NCI-H1694 (cell line): Measurements from ENCODE around the gene NBPF12.
"Not testable (repeated sequence)": the region's sequence is repeated elsewhere in the genome, so short reads cannot be mapped to it uniquely, and the experiment has no call there.

Source experiments
- DNase-seq: peaks from one replicate; lab custom pipeline; 2025; lab: John Stamatoyannopoulos, UW

Gene NBPF12

GRCh38 chr1:146972681-146973080 is 34.6 kb downstream of the NBPF12 start:
- DNase-seq: not testable (repeated sequence)

GRCh38 chr1:146985855-146986254 is 47.7 kb downstream of the NBPF12 start:
- not testable (repeated sequence) for DNase-seq

GRCh38 chr1:146986450-146986849 is 48.3 kb downstream of the NBPF12 start:
- DNase-seq: not testable (repeated sequence)

- DNase-seq: not testable (repeated sequence)
Measured at GRCh38 chr1:146987502-146987901, 49.4 kb downstream of the NBPF12 start.

- DNase-seq: not testable (repeated sequence)
Measured at GRCh38 chr1:146989455-146989854, 51.3 kb downstream of the NBPF12 start.

- not testable (repeated sequence) for DNase-seq
Measured at GRCh38 chr1:147008495-147008894, 70.4 kb downstream of the NBPF12 start.

GRCh38 chr1:147026975-147027374 is 88.9 kb downstream of the NBPF12 start:
- not testable (repeated sequence) for DNase-seq

- not testable (repeated sequence) for DNase-seq
Measured at GRCh38 chr1:147030066-147030653, 92.0 kb downstream of the NBPF12 start.

- DNase-seq: no peak
Measured at GRCh38 chr1:147039916-147040315, 101.8 kb downstream of the NBPF12 start.

- not testable (repeated sequence) for DNase-seq
Measured at GRCh38 chr1:147042891-147043290, 104.8 kb downstream of the NBPF12 start.

GRCh38 chr1:147044511-147044910 is 106.4 kb downstream of the NBPF12 start:
- not testable (repeated sequence) for DNase-seq
